Measurements from ENCODE around the gene CABP2.
"Not testable (repeated sequence)": the region's sequence is repeated elsewhere in the genome, so short reads cannot be mapped to it uniquely, and the experiment has no call there.

The CABP2 gene

GRCh38 chr11:67494371-67495233 is 28.6 kb downstream of the CABP2 start:
- DNase-seq (ENCODE audit: low read depth) = no peak

- DNase-seq (ENCODE audit: low read depth) = no peak
These were observed 29.5 kb downstream of the CABP2 start for GRCh38 chr11:67493548-67494370.

GRCh38 chr11:67492801-67493547 is 30.3 kb downstream of the CABP2 start:
- no peak for DNase-seq (ENCODE audit: low read depth)

GRCh38 chr11:67492069-67492727 is 31.0 kb downstream of the CABP2 start:
- DNase-seq (ENCODE audit: low read depth) = no peak

- DNase-seq (ENCODE audit: low read depth) = no peak
These were observed 31.8 kb downstream of the CABP2 start for GRCh38 chr11:67491276-67492068.

GRCh38 chr11:67490727-67491065 is 32.5 kb downstream of the CABP2 start:
- no peak for DNase-seq (ENCODE audit: low read depth)

- no peak for DNase-seq (ENCODE audit: low read depth)
These were observed 33.1 kb downstream of the CABP2 start for GRCh38 chr11:67489885-67490726.

GRCh38 chr11:67489203-67489884 is 33.9 kb downstream of the CABP2 start:
- no peak for DNase-seq (ENCODE audit: low read depth)

- DNase-seq (ENCODE audit: low read depth) = no peak
These were observed 36.6 kb downstream of the CABP2 start for GRCh38 chr11:67486481-67487195.

GRCh38 chr11:67485873-67486361 is 37.3 kb downstream of the CABP2 start:
- not testable (repeated sequence) for DNase-seq (ENCODE audit: low read depth)

GRCh38 chr11:67484847-67485311 is 38.4 kb downstream of the CABP2 start:
- DNase-seq (ENCODE audit: low read depth) = no peak

- DNase-seq (ENCODE audit: low read depth) = no peak
These were observed 39.2 kb downstream of the CABP2 start for GRCh38 chr11:67483831-67484665.

- peak; percentile 98 for DNase-seq (ENCODE audit: low read depth)
These were observed 40.1 kb downstream of the CABP2 start, which contains the start of gene AIP for GRCh38 chr11:67482827-67483798. Gene AIP (plus strand): TSS chr11:67483026. CDS start chr11:67483159, 133 bp downstream.

GRCh38 chr11:67482275-67482826 is 40.9 kb downstream of the CABP2 start:
- DNase-seq (ENCODE audit: low read depth) = no peak

- not testable (repeated sequence) for DNase-seq (ENCODE audit: low read depth)
These were observed 45.7 kb downstream of the CABP2 start for GRCh38 chr11:67477344-67478050.

All from HS-5 (cell line).